Measurements from ENCODE around the gene ZNF599.

DNA sequence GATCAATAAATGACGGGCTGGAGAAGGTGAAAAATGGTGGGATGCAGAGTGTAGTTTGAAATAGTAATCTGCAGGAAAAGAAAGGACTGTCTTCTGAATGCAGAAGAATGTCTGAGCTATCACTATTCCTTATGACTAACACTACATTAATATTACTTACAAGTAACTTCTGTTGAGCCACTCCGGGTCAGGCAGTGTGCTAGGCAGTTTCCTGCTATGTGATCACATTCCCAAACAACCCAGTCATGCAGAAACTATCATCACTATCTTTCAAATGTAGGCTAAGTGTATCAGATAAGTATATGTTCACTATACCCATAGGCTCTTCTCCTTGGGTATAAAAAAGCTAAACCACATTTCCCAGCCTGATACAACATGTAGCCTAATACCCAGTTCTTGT is 6.6 kb downstream of the ZNF599 start:
- no peak for TF ChIP-seq ASH2L (IDR thresholded peaks at IDR 0.05; ENCODE audit: insufficient read length, low read depth, low read length)
- no peak for TF ChIP-seq ZSCAN9 (CRISPR knock-in tag; IDR thresholded peaks at IDR 0.05; ENCODE audit: borderline replicate concordance)
- TF ChIP-seq, protein P1, sequence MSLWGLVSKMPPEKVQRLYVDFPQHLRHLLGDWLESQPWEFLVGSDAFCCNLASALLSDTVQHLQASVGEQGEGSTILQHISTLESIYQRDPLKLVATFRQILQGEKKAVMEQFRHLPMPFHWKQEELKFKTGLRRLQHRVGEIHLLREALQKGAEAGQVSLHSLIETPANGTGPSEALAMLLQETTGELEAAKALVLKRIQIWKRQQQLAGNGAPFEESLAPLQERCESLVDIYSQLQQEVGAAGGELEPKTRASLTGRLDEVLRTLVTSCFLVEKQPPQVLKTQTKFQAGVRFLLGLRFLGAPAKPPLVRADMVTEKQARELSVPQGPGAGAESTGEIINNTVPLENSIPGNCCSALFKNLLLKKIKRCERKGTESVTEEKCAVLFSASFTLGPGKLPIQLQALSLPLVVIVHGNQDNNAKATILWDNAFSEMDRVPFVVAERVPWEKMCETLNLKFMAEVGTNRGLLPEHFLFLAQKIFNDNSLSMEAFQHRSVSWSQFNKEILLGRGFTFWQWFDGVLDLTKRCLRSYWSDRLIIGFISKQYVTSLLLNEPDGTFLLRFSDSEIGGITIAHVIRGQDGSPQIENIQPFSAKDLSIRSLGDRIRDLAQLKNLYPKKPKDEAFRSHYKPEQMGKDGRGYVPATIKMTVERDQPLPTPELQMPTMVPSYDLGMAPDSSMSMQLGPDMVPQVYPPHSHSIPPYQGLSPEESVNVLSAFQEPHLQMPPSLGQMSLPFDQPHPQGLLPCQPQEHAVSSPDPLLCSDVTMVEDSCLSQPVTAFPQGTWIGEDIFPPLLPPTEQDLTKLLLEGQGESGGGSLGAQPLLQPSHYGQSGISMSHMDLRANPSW (CRISPR knock-in tag; IDR thresholded peaks at IDR 0.05; ENCODE audit: borderline replicate concordance) = no peak
- no peak for TF ChIP-seq MXI1 (IDR thresholded peaks at IDR 0.05; ENCODE audit: borderline replicate concordance, low read depth, low read length)
- TF ChIP-seq FOXJ3 (CRISPR knock-in tag; IDR thresholded peaks at IDR 0.05; ENCODE audit: borderline replicate concordance) = no peak
- TF ChIP-seq RFX5 (IDR thresholded peaks at IDR 0.05; ENCODE audit: low read depth, low read length) = no peak
- no peak for TF ChIP-seq NFYB (CRISPR knock-in tag; IDR thresholded peaks at IDR 0.05)
- TF ChIP-seq ATF6 (CRISPR knock-in tag; conservative IDR thresholded peaks at IDR 0.05) = no peak
- no peak for TF ChIP-seq ZBTB7A (CRISPR knock-in tag; IDR thresholded peaks at IDR 0.05)
- TF ChIP-seq SRF (IDR thresholded peaks at IDR 0.05; ENCODE audit: low read depth, low read length) = no peak
- TF ChIP-seq EZH2 (conservative IDR thresholded peaks at IDR 0.05; ENCODE audit: low read depth, low read length) = no peak
- no peak for TF ChIP-seq CTCF (CRISPR knock-in tag; IDR thresholded peaks at IDR 0.05)

Data from HepG2 (cell line).